GM19452 (cell line): ENCODE results near the gene SLC22A5.
A peak's percentile ranks its signal among the peaks of the same experiment; 100 is the strongest.

Experiments
- ATAC-seq: cut with Tn5 transposase; IDR thresholded peaks from one replicate; pipeline ENCODE4 v1.9.1; 2021; ENCODE audit not compliant: unreplicated experiment

The SLC22A5 gene

GRCh38 chr5:132369474-132370180 lies at the start of gene SLC22A5:
TSS of gene SLC22A5 (plus strand) at chr5:132369710. CDS start at chr5:132369973, 263 bp downstream.
- peak; percentile 90 for ATAC-seq

- ATAC-seq: no peak
Observed at GRCh38 chr5:132319975-132320374, 49.5 kb upstream of the SLC22A5 start.

- ATAC-seq: no peak
Observed at GRCh38 chr5:132321109-132321721, 48.3 kb upstream of the SLC22A5 start.

GRCh38 chr5:132322266-132322665 lies 47.2 kb upstream of the SLC22A5 start:
- ATAC-seq: no peak

GRCh38 chr5:132323202-132323601 lies 46.3 kb upstream of the SLC22A5 start:
- ATAC-seq: no peak

GRCh38 chr5:132325691-132326090 lies 43.8 kb upstream of the SLC22A5 start:
- ATAC-seq: no peak

- no peak for ATAC-seq
Observed at GRCh38 chr5:132327252-132327955, 42.1 kb upstream of the SLC22A5 start.

GRCh38 chr5:132334812-132335211 lies 34.7 kb upstream of the SLC22A5 start:
- no peak for ATAC-seq

- ATAC-seq: no peak
Observed at GRCh38 chr5:132335402-132335801, 34.1 kb upstream of the SLC22A5 start.

- no peak for ATAC-seq
Observed at GRCh38 chr5:132339502-132339901, 30.0 kb upstream of the SLC22A5 start.

- ATAC-seq: no peak
Observed at GRCh38 chr5:132342291-132343180, 27.0 kb upstream of the SLC22A5 start.

GRCh38 chr5:132344775-132345514 lies 24.6 kb upstream of the SLC22A5 start:
- no peak for ATAC-seq

GRCh38 chr5:132353486-132353995 lies 16.0 kb upstream of the SLC22A5 start:
- ATAC-seq: no peak

- no peak for ATAC-seq
Observed at GRCh38 chr5:132354381-132355139, 14.9 kb upstream of the SLC22A5 start.

- no peak for ATAC-seq
Observed at GRCh38 chr5:132355140-132355765, 14.3 kb upstream of the SLC22A5 start.

GRCh38 chr5:132358775-132359174 lies 10.7 kb upstream of the SLC22A5 start:
- ATAC-seq: no peak

- ATAC-seq: no peak
Observed at GRCh38 chr5:132362086-132362485, 7.4 kb upstream of the SLC22A5 start.

- no peak for ATAC-seq
Observed at GRCh38 chr5:132363431-132364112, 5.9 kb upstream of the SLC22A5 start.
